ENCODE measurements around the gene RABL6. TPM values are rescaled to one million over a fixed set of nuclear protein-coding genes. Genes with fewer than 3 reads are reported as not detected.
"Not testable (repeated sequence)": the region's sequence is repeated elsewhere in the genome, so short reads cannot be mapped to it uniquely, and the experiment has no call there.

Gene RABL6
- total RNA-seq, 1 donor from 2014 or later = 68.2 TPM

DNA sequence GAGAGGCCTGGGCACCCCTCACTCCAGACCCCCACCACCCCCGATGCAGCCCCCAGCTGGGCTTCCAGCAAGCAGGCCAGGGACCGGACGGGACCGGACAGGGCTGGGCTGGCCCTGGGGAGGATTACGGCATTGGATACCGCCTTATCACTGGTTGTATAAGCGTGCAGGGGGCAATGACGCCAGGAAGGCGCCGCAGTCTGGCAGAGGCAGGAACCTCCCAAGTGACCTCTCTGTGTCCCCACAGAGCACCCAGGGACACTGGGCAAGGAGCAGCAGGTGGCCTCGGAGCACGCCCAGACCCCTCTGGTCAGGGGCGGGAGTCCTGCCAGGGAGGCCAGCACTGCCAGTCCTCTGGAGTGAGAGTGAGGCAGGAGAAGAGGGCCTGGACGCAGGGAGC lies 42.7 kb upstream of the RABL6 start:
- ATAC-seq = no peak
- no peaks in the 10 kb centered on the region for H3K9me3 ChIP-seq
- no peaks in the 10 kb centered on the region for H3K27me3 ChIP-seq

DNA sequence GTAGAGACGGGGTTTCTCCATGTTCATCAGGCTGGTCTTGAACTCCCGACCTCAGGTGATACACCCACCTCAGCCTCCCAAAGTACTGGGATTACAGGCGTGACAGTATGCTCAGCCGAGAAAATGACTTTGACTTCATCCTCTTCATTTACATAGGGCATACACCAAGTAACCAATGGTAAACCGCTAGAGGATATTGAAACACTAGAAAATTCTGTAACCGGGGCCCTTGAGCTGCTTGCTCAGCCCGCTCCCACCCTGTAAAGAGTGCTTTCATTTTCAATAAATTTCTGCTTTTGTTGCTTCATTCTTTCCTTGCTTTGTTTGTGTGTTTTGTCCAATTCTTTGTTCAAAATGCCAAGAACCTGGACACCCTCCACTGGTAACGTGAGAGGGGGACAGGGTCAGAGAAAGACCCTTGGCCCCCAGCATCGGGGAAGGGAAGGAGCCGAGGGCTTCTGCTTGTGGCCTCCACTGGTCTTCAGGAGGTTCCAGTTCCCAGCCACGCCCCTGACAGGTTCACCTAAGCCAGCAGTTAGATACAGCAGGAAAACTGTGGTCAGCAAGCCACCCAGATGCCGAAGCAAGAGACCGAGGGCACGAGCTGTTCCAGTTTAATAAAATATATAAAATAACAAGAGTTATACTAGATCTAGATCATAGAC lies 41.9 kb upstream of the RABL6 start:
- intact Hi-C loops (cut with DNase I); H3K27ac ChIP-seq: not testable (repeated sequence)

More for the DNA sequence above, 42.7 kb upstream of the RABL6 start:
- no peak overlapping the region for H3K27ac ChIP-seq
- intact Hi-C loops (cut with DNase I) = no loop called here
- peak; percentile 64 for DNase-seq
- TF ChIP-seq, protein P1, sequence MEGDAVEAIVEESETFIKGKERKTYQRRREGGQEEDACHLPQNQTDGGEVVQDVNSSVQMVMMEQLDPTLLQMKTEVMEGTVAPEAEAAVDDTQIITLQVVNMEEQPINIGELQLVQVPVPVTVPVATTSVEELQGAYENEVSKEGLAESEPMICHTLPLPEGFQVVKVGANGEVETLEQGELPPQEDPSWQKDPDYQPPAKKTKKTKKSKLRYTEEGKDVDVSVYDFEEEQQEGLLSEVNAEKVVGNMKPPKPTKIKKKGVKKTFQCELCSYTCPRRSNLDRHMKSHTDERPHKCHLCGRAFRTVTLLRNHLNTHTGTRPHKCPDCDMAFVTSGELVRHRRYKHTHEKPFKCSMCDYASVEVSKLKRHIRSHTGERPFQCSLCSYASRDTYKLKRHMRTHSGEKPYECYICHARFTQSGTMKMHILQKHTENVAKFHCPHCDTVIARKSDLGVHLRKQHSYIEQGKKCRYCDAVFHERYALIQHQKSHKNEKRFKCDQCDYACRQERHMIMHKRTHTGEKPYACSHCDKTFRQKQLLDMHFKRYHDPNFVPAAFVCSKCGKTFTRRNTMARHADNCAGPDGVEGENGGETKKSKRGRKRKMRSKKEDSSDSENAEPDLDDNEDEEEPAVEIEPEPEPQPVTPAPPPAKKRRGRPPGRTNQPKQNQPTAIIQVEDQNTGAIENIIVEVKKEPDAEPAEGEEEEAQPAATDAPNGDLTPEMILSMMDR (IDR thresholded peaks at IDR 0.05) = no peak
- H3K36me3 ChIP-seq = no peaks in the 10 kb centered on the region
- no peak overlapping the region for H3K4me3 ChIP-seq
- no peaks in the 10 kb centered on the region for H3K4me1 ChIP-seq

DNA sequence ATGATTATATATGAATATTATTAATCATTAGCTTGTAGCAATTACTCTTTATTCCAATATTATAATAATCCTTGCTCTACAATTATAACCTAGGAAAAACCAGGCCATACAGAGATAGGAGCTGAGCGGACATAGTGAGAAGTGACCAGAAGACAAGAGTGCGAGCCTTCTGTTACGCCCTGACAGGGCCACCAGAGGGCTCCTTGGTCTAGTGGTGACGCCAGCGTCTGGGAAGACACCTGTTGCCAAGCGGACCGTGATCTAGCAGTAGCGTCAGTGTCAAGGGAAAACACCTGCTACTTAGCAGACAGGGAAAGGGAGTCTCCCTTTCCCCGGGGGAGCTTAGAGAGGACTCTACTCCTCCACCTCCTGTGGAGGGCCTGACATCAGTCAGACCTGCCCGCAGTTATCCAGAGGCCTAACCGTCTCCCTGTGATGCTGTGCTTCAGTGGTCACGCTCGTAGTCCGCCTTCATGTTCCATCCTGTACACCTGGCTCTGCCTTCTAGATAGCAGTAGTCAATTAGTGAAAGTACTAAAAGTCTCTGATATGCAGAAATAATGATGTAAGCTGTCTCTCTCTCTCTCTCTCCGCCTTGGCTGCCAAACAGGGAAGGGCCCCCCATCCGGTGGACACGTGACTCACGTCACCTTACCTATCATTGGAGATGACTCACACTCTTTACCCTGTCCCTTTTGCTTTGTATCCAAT lies 41.2 kb upstream of the RABL6 start:
- TF ChIP-seq, protein P1 (IDR thresholded peaks at IDR 0.05) = peak; percentile 37
- H3K27ac ChIP-seq; H3K36me3 ChIP-seq; H3K9me3 ChIP-seq; ATAC-seq; intact Hi-C loops (cut with DNase I); H3K4me1 ChIP-seq; H3K4me3 ChIP-seq; H3K27me3 ChIP-seq: not testable (repeated sequence)
- DNase-seq = peak; percentile 72

More for the DNA sequence above, 41.9 kb upstream of the RABL6 start:
- H3K9me3 ChIP-seq, H3K27me3 ChIP-seq, H3K4me3 ChIP-seq, ATAC-seq, H3K36me3 ChIP-seq, H3K4me1 ChIP-seq: not testable (repeated sequence)
- DNase-seq = peak; percentile 47

DNA sequence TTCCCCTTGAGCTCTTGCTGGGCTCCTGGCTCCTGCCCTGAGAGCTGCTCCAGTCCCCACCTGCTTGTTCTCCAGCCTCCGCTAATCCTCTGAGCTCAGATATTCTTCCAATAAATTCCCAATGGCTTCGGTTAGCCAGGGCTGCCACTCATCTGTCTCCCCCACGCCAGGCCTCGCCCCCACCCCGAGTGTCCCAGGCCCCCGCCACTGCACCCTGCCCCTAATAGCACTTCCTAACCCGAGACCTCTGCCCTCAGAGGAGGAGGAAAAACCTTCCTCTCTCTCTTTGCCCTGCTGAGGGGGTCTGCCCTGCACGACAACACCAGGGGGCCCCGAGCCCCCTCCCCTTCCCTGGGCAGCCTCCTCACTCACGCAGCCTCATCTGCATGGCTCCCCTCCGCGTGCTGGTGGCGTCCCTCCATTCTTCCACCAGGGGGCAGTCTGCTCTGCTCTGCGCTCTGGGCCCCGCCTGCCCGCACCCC lies 38.0 kb upstream of the RABL6 start:
- no peaks in the 10 kb centered on the region for H3K9me3 ChIP-seq
- H3K4me1 ChIP-seq = no peaks in the 10 kb centered on the region
- H3K4me3 ChIP-seq = no peak overlapping the region
- ATAC-seq (peak; percentile 81), DNase-seq (peak; percentile 73)
- no peaks in the 10 kb centered on the region for H3K36me3 ChIP-seq
- intact Hi-C loops (cut with DNase I) = no loop called here
- TF ChIP-seq, protein P1 (IDR thresholded peaks at IDR 0.05) = peak; percentile 46
- H3K27ac ChIP-seq = no peak overlapping the region
- H3K27me3 ChIP-seq = no peaks in the 10 kb centered on the region

DNA sequence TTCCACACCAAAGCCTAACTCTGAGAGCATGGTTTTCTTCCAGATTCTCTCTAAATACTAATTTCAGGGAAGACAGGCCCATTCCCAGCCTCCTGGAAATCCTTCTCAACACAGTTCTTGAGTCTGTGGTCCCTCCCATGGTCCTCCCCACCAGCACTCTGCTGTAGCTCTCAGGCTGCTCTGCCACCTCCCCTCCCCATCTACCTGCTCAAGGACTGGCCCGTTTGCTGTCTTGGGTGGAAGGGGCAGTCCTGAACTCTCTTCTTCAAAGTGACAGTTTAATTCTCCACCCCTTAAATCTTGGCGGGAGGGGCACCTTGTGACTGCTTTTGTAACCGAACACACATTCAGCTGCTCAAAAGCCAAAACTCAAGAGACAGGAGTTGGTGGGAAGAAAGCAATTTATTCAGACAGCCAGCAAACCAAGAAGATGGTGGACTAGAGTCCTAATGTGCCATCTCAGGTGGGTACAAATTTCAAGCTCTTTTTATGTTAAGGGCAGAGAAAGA lies 35.8 kb upstream of the RABL6 start:
- no peak overlapping the region for H3K27ac ChIP-seq
- ATAC-seq (no peak), DNase-seq (peak; percentile 33)
- TF ChIP-seq, protein P1 (IDR thresholded peaks at IDR 0.05) = no peak
- H3K27me3 ChIP-seq = no peaks in the 10 kb centered on the region
- intact Hi-C loops (cut with DNase I) = no loop called here
- H3K4me1 ChIP-seq = no peaks in the 10 kb centered on the region
- H3K4me3 ChIP-seq = no peak overlapping the region
- no peaks in the 10 kb centered on the region for H3K9me3 ChIP-seq
- no peaks in the 10 kb centered on the region for H3K36me3 ChIP-seq

Data from upper lobe of right lung (tissue), 1 donor.